GM13976 (cell line): ENCODE measurements around the gene RUNX3.

Source experiments
- DNase-seq: peaks from one replicate; pipeline ENCODE4 v3.0.0; 2012; ENCODE audit warnings: low spot score
- in situ Hi-C: fragments of 300-500 bp; cut with MboI; formaldehyde crosslinking; loops from one replicate; pipeline ENCODE4 v1.12.0; 2022; ENCODE audit warnings: low sequenced_read_pairs, mixed read lengths, inconsistent platforms; ENCODE audit not compliant: unreplicated experiment
- TF ChIP-seq, protein P1 (sequence below): IDR thresholded peaks from 2 replicates; pipeline ENCODE4 v1.5.1; 2012; ENCODE audit warnings: borderline replicate concordance, mild to moderate bottlenecking; ENCODE audit not compliant: insufficient read depth; ENCODE audit errors: extremely low read depth, missing control alignments, control extremely low read depth

RUNX3 gene

DNA sequence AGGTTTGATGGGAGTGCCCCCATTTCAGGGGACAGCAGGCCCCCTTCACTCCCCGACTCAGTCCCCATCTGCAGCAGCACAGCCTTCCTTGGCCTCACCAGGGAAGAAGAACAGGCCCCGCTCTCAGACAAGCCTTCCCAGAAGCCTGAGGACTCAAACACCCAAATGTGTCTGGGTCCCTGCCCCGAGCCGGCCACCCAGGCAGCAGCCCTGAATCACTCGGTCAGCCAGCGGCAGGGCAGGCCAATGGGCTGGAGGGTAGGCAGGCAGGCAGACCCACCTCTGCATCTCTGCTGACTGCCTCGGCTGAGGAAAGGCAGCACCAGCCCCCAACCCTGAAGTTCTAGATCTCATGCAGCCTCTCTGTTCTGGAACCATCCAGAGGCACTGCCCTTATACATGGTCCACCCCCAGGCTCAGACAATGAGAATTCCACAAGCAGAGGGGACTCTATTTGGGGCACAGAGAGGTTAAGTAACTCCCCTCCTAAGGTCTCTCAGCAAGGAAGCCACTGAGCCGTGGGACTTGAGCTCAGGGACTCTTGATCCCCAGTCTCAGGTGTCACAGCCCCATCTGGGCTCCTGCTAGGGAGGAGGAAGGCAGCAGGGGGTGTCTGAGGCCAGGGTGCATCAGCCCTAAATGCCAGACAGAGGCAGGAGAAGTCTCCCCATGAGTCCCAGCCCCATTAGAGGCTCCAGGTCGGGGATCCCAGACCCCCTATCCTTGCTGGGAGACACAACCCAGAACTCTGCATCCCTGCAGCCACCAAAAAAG is 33.2 kb upstream of the RUNX3 start:
- peak; percentile 68 for DNase-seq
- TF ChIP-seq, protein P1, sequence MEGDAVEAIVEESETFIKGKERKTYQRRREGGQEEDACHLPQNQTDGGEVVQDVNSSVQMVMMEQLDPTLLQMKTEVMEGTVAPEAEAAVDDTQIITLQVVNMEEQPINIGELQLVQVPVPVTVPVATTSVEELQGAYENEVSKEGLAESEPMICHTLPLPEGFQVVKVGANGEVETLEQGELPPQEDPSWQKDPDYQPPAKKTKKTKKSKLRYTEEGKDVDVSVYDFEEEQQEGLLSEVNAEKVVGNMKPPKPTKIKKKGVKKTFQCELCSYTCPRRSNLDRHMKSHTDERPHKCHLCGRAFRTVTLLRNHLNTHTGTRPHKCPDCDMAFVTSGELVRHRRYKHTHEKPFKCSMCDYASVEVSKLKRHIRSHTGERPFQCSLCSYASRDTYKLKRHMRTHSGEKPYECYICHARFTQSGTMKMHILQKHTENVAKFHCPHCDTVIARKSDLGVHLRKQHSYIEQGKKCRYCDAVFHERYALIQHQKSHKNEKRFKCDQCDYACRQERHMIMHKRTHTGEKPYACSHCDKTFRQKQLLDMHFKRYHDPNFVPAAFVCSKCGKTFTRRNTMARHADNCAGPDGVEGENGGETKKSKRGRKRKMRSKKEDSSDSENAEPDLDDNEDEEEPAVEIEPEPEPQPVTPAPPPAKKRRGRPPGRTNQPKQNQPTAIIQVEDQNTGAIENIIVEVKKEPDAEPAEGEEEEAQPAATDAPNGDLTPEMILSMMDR: peak; percentile 49
- in situ Hi-C loops: loop anchor here (5.0 kb wide), 1 partner anchor 69 kb away; no protein-coding TSS in a partner anchor

DNA sequence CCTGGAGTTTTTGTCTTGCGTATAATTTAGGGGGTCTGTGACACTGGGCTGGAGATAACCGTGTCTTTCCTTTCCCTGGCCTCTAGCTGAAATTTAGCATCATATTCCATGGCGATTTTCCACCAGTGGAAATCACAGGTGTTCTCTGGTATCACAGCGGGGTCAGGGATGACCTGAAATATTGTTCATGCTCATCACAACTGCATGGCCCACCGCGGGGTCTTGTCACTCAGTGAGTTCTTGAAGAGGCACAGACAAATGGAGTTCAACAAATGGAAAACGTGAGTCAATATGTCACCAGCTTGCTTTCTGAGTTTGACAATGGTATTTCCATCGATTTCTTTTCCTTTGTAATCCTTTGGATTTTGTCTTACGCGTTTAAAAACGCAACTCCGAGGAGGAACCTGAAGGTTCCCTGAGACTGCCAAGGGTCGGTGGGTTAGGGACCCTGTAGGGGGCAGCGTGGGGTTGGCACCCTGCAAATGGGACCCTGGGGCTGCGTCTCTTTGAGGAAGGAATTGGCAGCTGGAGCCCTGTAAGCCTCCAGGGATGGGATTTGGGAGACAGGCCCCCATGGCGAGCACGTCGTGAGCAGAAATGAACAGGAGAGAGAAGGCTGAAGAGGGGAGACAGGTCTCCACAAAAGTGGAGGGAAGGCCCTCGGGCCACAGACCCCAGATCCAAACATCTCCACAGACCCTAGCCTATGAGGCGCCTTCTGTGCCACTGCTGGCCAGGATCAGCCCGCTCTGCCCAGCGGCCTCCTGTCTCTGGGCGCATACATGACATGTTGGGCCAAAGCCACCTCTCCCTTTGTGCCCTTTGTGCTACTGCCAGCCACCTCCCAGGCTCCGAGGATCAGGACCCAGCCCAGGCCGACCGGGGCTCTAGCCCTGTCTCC is 32.1 kb upstream of the RUNX3 start:
- TF ChIP-seq, protein P1: peak; percentile 22
- in situ Hi-C loops: loop anchor here (5.0 kb wide), 1 partner anchor 70 kb away; no protein-coding TSS in a partner anchor
- DNase-seq: no peak

DNA sequence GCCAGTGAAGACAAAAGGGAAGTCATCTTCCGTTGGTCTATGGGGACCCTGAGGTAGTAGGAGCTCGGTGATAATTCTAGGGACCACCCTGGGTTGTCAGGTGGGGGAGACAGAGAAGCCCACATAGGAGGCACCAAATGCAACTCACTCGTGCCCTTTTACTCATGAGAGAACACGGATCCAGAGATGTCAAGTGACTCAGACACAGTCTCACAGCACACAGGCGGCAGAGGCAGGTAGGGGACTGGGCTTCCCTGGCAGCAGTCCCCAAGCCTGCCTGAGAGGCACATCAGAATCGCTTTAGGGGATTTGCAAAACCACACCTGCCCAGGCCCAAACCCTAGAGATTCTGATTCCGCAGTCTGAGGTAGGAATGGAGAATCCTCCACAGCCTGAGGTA is 31.3 kb upstream of the RUNX3 start:
- in situ Hi-C loops: loop anchor here (5.0 kb wide), 1 partner anchor 71 kb away; no protein-coding TSS in a partner anchor
- TF ChIP-seq, protein P1: no peak

DNA sequence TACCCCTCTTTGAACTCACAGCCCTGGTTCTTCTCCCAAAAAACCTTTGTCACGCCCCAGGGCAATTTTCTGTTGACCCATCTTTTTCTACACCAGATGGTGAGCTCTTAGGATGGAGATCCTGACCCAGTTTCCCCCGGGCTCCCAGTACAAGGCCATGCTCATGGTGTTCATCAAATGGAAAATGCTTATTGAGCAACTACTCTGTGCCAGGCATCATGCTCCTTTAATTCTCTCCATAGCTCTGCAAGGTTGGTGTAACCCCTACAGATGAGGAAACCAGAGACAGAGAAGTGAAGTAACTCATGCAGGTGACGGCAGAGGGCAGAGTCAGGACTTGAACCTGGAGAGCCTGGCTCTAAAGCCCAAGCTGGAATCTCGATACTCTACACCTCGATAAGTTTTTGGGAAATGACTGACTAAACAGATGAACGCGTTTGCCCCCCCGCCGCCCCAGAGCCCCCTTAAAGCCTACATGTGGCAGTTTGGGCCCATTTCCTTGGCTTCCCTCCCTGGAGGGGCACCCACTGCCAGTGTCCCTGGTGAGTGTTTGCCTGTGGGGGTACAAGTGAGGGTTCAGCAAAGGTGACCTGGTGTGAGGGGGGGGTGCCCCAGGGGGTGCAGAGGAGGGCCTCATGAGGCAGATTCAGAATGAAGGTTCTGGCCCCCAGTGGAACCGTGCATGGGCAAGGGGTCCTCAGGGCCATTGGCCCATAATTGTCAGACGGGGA is 30.2 kb upstream of the RUNX3 start:
- DNase-seq: no peak
- TF ChIP-seq, protein P1: peak; percentile 27
- in situ Hi-C loops: loop anchor here (5.0 kb wide), 1 partner anchor 72 kb away; no protein-coding TSS in a partner anchor

More for the DNA sequence above, 31.3 kb upstream of the RUNX3 start:
- DNase-seq: no peak

DNA sequence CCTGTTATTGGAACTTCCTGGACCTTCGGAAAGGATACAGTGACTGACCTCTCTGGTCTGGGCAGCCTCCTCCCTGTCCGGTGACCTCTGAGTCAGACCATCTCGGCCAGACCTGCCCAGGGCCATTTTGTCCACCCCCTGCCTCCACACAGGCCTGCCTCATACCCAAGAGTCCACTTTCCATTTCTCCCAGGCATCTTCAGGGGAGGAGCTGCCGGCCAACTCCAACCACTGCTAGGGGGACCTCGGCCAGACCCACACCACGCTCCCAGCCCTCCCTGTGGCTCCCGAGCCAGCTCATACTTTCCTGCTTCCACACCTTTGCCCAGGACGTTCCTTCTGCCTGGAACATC is 29.5 kb upstream of the RUNX3 start:
- no peak for DNase-seq
- TF ChIP-seq, protein P1: no peak
- in situ Hi-C loops: no loop called here
